GM21526 (cell line): ENCODE results near the gene TMEM179.
"Not testable (repeated sequence)": the region's sequence is repeated elsewhere in the genome, so short reads cannot be mapped to it uniquely, and the experiment has no call there.

Experiments used
- ATAC-seq: cut with Tn5 transposase; IDR thresholded peaks from one replicate; pipeline ENCODE4 v1.9.1; 2021; ENCODE audit warnings: moderate library complexity; ENCODE audit not compliant: unreplicated experiment, low FRiP score

The TMEM179 gene

GRCh38 chr14:104604458-104605449 lies at the start of gene TMEM179:
Gene TMEM179 (minus strand): TSS chr14:104604772. CDS start chr14:104604741, 31 bp downstream.
- no peak for ATAC-seq

GRCh38 chr14:104654119-104654518 lies 49.5 kb upstream of the TMEM179 start:
- ATAC-seq: no peak

- not testable (repeated sequence) for ATAC-seq
Observed at GRCh38 chr14:104653130-104653920, 48.8 kb upstream of the TMEM179 start.

- no peak for ATAC-seq
Observed at GRCh38 chr14:104652386-104652785, 47.8 kb upstream of the TMEM179 start.

- ATAC-seq: no peak
Observed at GRCh38 chr14:104651876-104652260, 47.3 kb upstream of the TMEM179 start.

- ATAC-seq: no peak
Observed at GRCh38 chr14:104650981-104651875, 46.7 kb upstream of the TMEM179 start.

- ATAC-seq: peak; percentile 58
Observed at GRCh38 chr14:104650057-104650980, 45.7 kb upstream of the TMEM179 start.

GRCh38 chr14:104647467-104648043 lies 43.0 kb upstream of the TMEM179 start:
- ATAC-seq: no peak

- ATAC-seq: no peak
Observed at GRCh38 chr14:104644656-104645378, 40.2 kb upstream of the TMEM179 start.

GRCh38 chr14:104644091-104644635 lies 39.6 kb upstream of the TMEM179 start:
- ATAC-seq: no peak

- ATAC-seq: no peak
Observed at GRCh38 chr14:104643306-104643705, 38.7 kb upstream of the TMEM179 start.

- ATAC-seq: no peak
Observed at GRCh38 chr14:104642540-104642868, 37.9 kb upstream of the TMEM179 start.

- no peak for ATAC-seq
Observed at GRCh38 chr14:104641753-104642539, 37.4 kb upstream of the TMEM179 start.

GRCh38 chr14:104640681-104641080 lies 36.1 kb upstream of the TMEM179 start:
- ATAC-seq: no peak

GRCh38 chr14:104639885-104640548 lies 35.4 kb upstream of the TMEM179 start:
- ATAC-seq: no peak

GRCh38 chr14:104639471-104639870 lies 34.9 kb upstream of the TMEM179 start:
- ATAC-seq: no peak

- no peak for ATAC-seq
Observed at GRCh38 chr14:104638927-104639450, 34.4 kb upstream of the TMEM179 start.
